K562 (cell line): ENCODE data around the gene SLC31A1. TPM values are rescaled to one million over a fixed set of nuclear protein-coding genes. Genes with fewer than 3 reads are reported as not detected.

ENCODE experiments used
- ATAC-seq: fragments of 200-7000 bp; cut with Tn5 transposase; 3 replicates; pipeline ENCODE4 v1.9.1; 2020; ENCODE audit warnings: moderate library complexity
- BruUV-seq: library from RNA; stranded (reverse); fragments of 400-500 nt; replicated peaks from 2 replicates; lab custom pipeline; 2021; lab: Mats Ljungman, UMichigan
- CTCF ChIA-PET: fragments of 300-600 bp; formaldehyde crosslinking; extraction: SDS; loops from one replicate; lab custom pipeline; 2021; ENCODE audit warnings: low intra/inter-chr PET ratio; lab: Yijun Ruan, JAX
- POLR2A ChIA-PET: fragments of 300-600, 350-650 bp; sonication (Branson Sonifier 250); formaldehyde crosslinking; extraction: SDS; loops from one replicate; lab custom pipeline; 2021; ENCODE audit warnings: antibody characterized with exemption, inconsistent platforms; lab: Yijun Ruan, JAX
- DNase-seq, 4 experiments: peaks; one replicate each; pipeline versions ENCODE4 v3.0.0 to v3.0.0-alpha.2; 2011 to 2018; ENCODE audit warnings: low spot score in 3 of 4, mixed read lengths in 3 of 4; ENCODE audit errors: extremely low read depth in 1 of 4
- FAIRE-seq: peaks from 2 replicates; lab custom pipeline; 2011; peaks lifted over from hg19 to GRCh38; lab: Jason Lieb, UNC
- H2AFZ ChIP-seq: 2 replicates; pipeline ENCODE4 v1.6.0; 2011; ENCODE audit warnings: low read depth, low read length, control low read depth, inconsistent platforms
- H3K27ac ChIP-seq: fragments of 200-600 bp; 3 replicates; pipeline ENCODE4 v1.8.0; 2011; ENCODE audit warnings: low read depth, mild to moderate bottlenecking, control low read depth, inconsistent platforms, low read length, moderate library complexity, mixed read lengths; ENCODE audit errors: extremely low read depth
- H3K27me3 ChIP-seq, 2 experiments: fragments of 300-600 bp in 1 of 2; 2 replicates in 1 of 2; 3 replicates in 1 of 2; pipeline versions ENCODE4 v1.6.0 to v1.8.0; 2011; ENCODE audit warnings: inconsistent platforms in 2 of 2, low read length in 2 of 2, mild to moderate bottlenecking in 1 of 2, mixed read lengths in 1 of 2, moderate library complexity in 1 of 2; ENCODE audit not compliant: control insufficient read depth in 2 of 2, insufficient read depth in 2 of 2
- H3K36me3 ChIP-seq: fragments of 300-600 bp; 3 replicates; pipeline ENCODE4 v1.8.0; 2011; ENCODE audit warnings: mild to moderate bottlenecking, low read length, inconsistent platforms; ENCODE audit not compliant: control insufficient read depth, insufficient read depth
- H3K4me1 ChIP-seq, 2 experiments: fragments of 200-600 bp in 1 of 2; replicated peaks in 1 of 2; 2 replicates in 1 of 2; 3 replicates in 1 of 2; pipeline versions ENCODE4 v1.5.1 to v1.8.0; 2011; ENCODE audit warnings: inconsistent platforms in 2 of 2, low read length in 2 of 2, mild to moderate bottlenecking in 1 of 2, mixed read lengths in 1 of 2, moderate library complexity in 1 of 2; ENCODE audit not compliant: control insufficient read depth in 2 of 2, insufficient read depth in 2 of 2
- H3K4me2 ChIP-seq: 2 replicates; pipeline ENCODE4 v1.6.1; 2011; ENCODE audit warnings: low read length, control low read depth, inconsistent platforms, mixed read lengths; ENCODE audit not compliant: insufficient read depth
- H3K4me3 ChIP-seq: fragments of 200-600 bp; sonication (generic), shearing (Covaris generic); 2 replicates; pipeline ENCODE4 v1.5.1; 2016; ENCODE audit warnings: control low read depth, inconsistent platforms
- H3K79me2 ChIP-seq: fragments of 200-600 bp; 3 replicates; pipeline ENCODE4 v1.8.0; 2011; ENCODE audit warnings: low read length, inconsistent platforms; ENCODE audit not compliant: control insufficient read depth, insufficient read depth
- H3K9ac ChIP-seq, 2 experiments: 2 replicates each; pipeline versions ENCODE4 v1.6.0 to v1.6.1; 2011; ENCODE audit warnings: low read depth in 2 of 2, low read length in 2 of 2, control low read depth in 1 of 2, inconsistent platforms in 1 of 2, mild to moderate bottlenecking in 1 of 2, mixed read lengths in 1 of 2; ENCODE audit not compliant: insufficient read depth in 1 of 2
- H3K9me1 ChIP-seq: one replicate; pipeline ENCODE4 v1.6.0; 2011; ENCODE audit warnings: inconsistent platforms, mild to moderate bottlenecking, low read length, moderate library complexity; ENCODE audit not compliant: control insufficient read depth, insufficient read depth
- H3K9me3 ChIP-seq: replicated peaks from 2 replicates; pipeline ENCODE4 v1.5.1; 2011; ENCODE audit warnings: low read depth, low read length, inconsistent platforms; ENCODE audit not compliant: control insufficient read depth, insufficient read depth
- H4K20me1 ChIP-seq: replicated peaks from 2 replicates; pipeline ENCODE4 v1.6.1; 2011; ENCODE audit warnings: low read length, inconsistent platforms, mixed read lengths; ENCODE audit not compliant: control insufficient read depth, insufficient read depth
- ATF3 ChIP-seq, 2 experiments: fragments of 450-650 bp in 1 of 2; sonication (generic) in 1 of 2; formaldehyde crosslinking in 1 of 2; IDR thresholded peaks in 1 of 2; conservative IDR thresholded peaks in 1 of 2; 2 replicates each; pipeline versions ENCODE4 v1.6.1 to v1.8.1; 2016 to 2023; ENCODE audit warnings: mild to moderate bottlenecking in 2 of 2, moderate library complexity in 2 of 2, inconsistent platforms in 1 of 2, missing genetic modification reagents in 1 of 2
- BRCA1 ChIP-seq, 2 experiments: fragments of 450-650 bp in 1 of 2; sonication (generic) in 1 of 2; formaldehyde crosslinking in 1 of 2; IDR thresholded peaks; 2 replicates each; pipeline versions ENCODE4 v1.5.0 to v1.6.1; 2017 to 2020; ENCODE audit warnings: mild to moderate bottlenecking in 1 of 2, missing genetic modification reagents in 1 of 2
- BRD4 ChIP-seq: fragments of 200-600 bp; sonication (generic); IDR thresholded peaks from 2 replicates; pipeline ENCODE4 v1.6.1; 2017; ENCODE audit warnings: inconsistent platforms
- CAMTA2 ChIP-seq: fragments of 250-450 bp; sonication (Bioruptor Pico); conservative IDR thresholded peaks from 2 replicates; pipeline ENCODE4 v1.5.1; 2022
- CBX8 ChIP-seq: fragments of 200-600 bp; sonication (generic); IDR thresholded peaks from 2 replicates; pipeline ENCODE4 v1.6.1; 2012; ENCODE audit warnings: borderline replicate concordance, mixed run types, low read depth, mild to moderate bottlenecking, moderate library complexity, mixed read lengths, low read length, control low read depth, inconsistent platforms; ENCODE audit not compliant: poor library complexity, severe bottlenecking; ENCODE audit errors: extremely low read depth
- CHAMP1 ChIP-seq: fragments of 450-650 bp; IDR thresholded peaks from 2 replicates; pipeline ENCODE4 v1.6.1; 2016; ENCODE audit warnings: mild to moderate bottlenecking
- CHD2 ChIP-seq: IDR thresholded peaks from 2 replicates; pipeline ENCODE4 v1.6.1; 2011; ENCODE audit warnings: low read depth, low read length
- FIP1L1 ChIP-seq: fragments of 200-400 bp; formaldehyde crosslinking; IDR thresholded peaks from 2 replicates; pipeline ENCODE4 v1.6.1; 2018; ENCODE audit warnings: mild to moderate bottlenecking, low read depth, low read length; ENCODE audit not compliant: poor library complexity, severe bottlenecking
- MED1 ChIP-seq: sonication (generic); formaldehyde crosslinking; IDR thresholded peaks from 2 replicates; pipeline ENCODE4 v1.8.1; 2023; ENCODE audit warnings: missing genetic modification reagents, borderline replicate concordance
- NCOA1 ChIP-seq: fragments of 450-650 bp; IDR thresholded peaks from 2 replicates; pipeline ENCODE4 v1.6.1; 2016; ENCODE audit warnings: low read depth
- POLR2AphosphoS2 ChIP-seq: IDR thresholded peaks from 2 replicates; pipeline ENCODE4 v1.6.1; 2012; ENCODE audit warnings: low read length, improper control_type of control experiment
- RBM39 ChIP-seq: fragments of 200-400 bp; formaldehyde crosslinking; optimal IDR thresholded peaks from 2 replicates; pipeline ENCODE3; 2018; ENCODE audit warnings: low read depth, low read length
- SRSF3 ChIP-seq: fragments of 200-400 bp; formaldehyde crosslinking; IDR thresholded peaks from 2 replicates; pipeline ENCODE4 v1.6.1; 2016; ENCODE audit warnings: mild to moderate bottlenecking, low read length, moderate library complexity; ENCODE audit not compliant: insufficient read depth
- ZNF274 ChIP-seq: IDR thresholded peaks from 2 replicates; pipeline ENCODE4 v1.6.1; 2011; ENCODE audit warnings: low read depth, mild to moderate bottlenecking, low read length, moderate library complexity, borderline replicate concordance
- ZNF707 ChIP-seq: fragments of 250-450 bp; sonication (Bioruptor Pico); conservative IDR thresholded peaks from 2 replicates; pipeline ENCODE4 v1.8.0; 2022; ENCODE audit warnings: inconsistent platforms, mild to moderate bottlenecking, moderate library complexity
- ZNF785 ChIP-seq: fragments of 250-450 bp; sonication (Bioruptor Pico); IDR thresholded peaks from 2 replicates; pipeline ENCODE4 v1.4.0; 2020; ENCODE audit warnings: mild to moderate bottlenecking
- WGBS: fragments of 100-300 bp; shearing (Covaris generic); methylation state at CpG from one replicate; pipeline ENCODE4 v1.1.6; 2016; ENCODE audit warnings: low coverage, mixed read lengths; ENCODE audit not compliant: insufficient coverage; ENCODE audit errors: missing lambda C conversion rate; 5-methylcytosine and 5-hydroxymethylcytosine counted together
- in situ Hi-C: fragments of 300-500 bp; cut with MboI; formaldehyde crosslinking; loops from 4 replicates; pipeline ENCODE4 v1.15.0; 2018; ENCODE audit warnings: inconsistent platforms, mixed read lengths
- intact Hi-C: fragments of 100-400 bp; cut with micrococcal nuclease; formaldehyde crosslinking; loops from 2 replicates; pipeline ENCODE4 v1.14.2; 2022
- polyA plus RNA-seq, 8 experiments: library from polyadenylated mRNA; depleted of rRNA in 4 of 8; stranded (reverse) in 5 of 8; unstranded in 3 of 8; fragments of >200 nt; fragmentation: Nextera tagmentation in 2 of 8; fragmentation: Illumina TruSeq in 1 of 8; extraction: Ambion mirVana in 2 of 8; extraction: Trizol in 1 of 8; gene quantifications; 2 replicates each; pipeline versions ENCODE4 v1.2.1 to v1.2.3, GENCODE V29; 2011 to 2014; ENCODE audit warnings: inconsistent platforms in 1 of 8, missing spikeins in 1 of 8
- total RNA-seq, 7 experiments: library from RNA; depleted of rRNA in 6 of 7; stranded (reverse); fragments of >200 nt in 6 of 7; fragmentation: Illumina TruSeq in 2 of 7; extraction: Trizol in 2 of 7; gene quantifications; 2 replicates each; pipeline versions ENCODE4 v1.2.1 to v1.2.3, GENCODE V29; 2011 to 2021; ENCODE audit warnings: low replicate concordance in 1 of 7
- TF ChIP-seq, protein P1 (sequence below), 2 experiments: fragments of 450-650 bp; conservative IDR thresholded peaks; 2 replicates each; pipeline ENCODE4 v1.6.1; 2017; ENCODE audit warnings: mild to moderate bottlenecking in 2 of 2, moderate library complexity in 2 of 2

The SLC31A1 gene
- total and polyA plus RNA-seq, 9 of the 15 experiments (the other 6 are each of a cell fraction or from before 2014, with no cell fraction given), result 15.4 to 40.7 (median 25.9) TPM

DNA sequence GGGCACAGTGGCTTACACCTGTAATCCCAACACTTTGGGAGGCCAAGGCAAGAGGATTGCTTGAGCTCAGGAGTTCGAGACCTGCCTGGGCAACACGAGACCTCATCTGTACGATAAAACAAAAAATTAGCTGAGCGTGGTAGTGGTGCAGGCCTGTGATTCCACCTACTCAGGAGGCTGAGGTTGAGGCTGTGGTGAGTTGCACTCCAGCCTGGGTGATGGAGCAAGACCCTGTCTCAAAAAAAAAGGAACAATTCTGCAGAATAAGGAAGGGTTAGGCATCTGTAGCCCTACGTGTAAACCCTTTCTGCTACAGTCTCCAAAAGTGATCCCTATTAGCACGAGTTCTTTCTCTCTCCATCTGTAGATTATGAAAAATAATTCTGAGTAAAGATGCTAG is 34.1 kb downstream of the SLC31A1 start:
- TF ChIP-seq ZNF274 (no peak), SRSF3 (no peak), NCOA1 (no peak), POLR2AphosphoS2 (no peak), CAMTA2 (CRISPR knock-in tag) (no peak), FIP1L1 (no peak), BRD4 (no peak), RBM39 (no peak), CHD2 (no peak), ATF3 (IDR thresholded peaks at IDR 0.05) (no peak), ATF3 (CRISPR knock-in tag; conservative IDR thresholded peaks at IDR 0.05) (no peak), CBX8 (no peak), MED1 (CRISPR knock-in tag) (no peak), BRCA1 (IDR thresholded peaks at IDR 0.05) (no peak), BRCA1 (CRISPR knock-in tag; IDR thresholded peaks at IDR 0.05) (no peak), CHAMP1 (no peak), ZNF707 (CRISPR knock-in tag) (no peak), ZNF785 (CRISPR knock-in tag) (no peak)
- TF ChIP-seq, protein P1, sequence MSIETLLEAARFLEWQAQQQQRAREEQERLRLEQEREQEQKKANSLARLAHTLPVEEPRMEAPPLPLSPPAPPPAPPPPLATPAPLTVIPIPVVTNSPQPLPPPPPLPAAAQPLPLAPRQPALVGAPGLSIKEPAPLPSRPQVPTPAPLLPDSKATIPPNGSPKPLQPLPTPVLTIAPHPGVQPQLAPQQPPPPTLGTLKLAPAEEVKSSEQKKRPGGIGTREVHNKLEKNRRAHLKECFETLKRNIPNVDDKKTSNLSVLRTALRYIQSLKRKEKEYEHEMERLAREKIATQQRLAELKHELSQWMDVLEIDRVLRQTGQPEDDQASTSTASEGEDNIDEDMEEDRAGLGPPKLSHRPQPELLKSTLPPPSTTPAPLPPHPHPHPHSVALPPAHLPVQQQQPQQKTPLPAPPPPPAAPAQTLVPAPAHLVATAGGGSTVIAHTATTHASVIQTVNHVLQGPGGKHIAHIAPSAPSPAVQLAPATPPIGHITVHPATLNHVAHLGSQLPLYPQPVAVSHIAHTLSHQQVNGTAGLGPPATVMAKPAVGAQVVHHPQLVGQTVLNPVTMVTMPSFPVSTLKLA (conservative IDR thresholded peaks at IDR 0.05), result no peak
- in situ Hi-C loops, result no loop called here
- Histone ChIP-seq H3K4me2 (no peak overlapping the region), H3K36me3 (peaks cover 37% of the 10 kb centered on the region; the same call in 2 of the 3 replicates), H3K4me3 (no peak overlapping the region), H2AFZ (no peak overlapping the region), H3K4me1 (no peaks in the 10 kb centered on the region), H4K20me1 (no peaks in the 10 kb centered on the region), H3K9me1 (no peaks in the 10 kb centered on the region), H3K9me3 (no peaks in the 10 kb centered on the region), H3K27ac (no peak overlapping the region), H3K79me2 (no peaks in the 10 kb centered on the region; the same call in 2 of the 3 replicates), H3K9ac (no peak overlapping the region), H3K27me3 (no peaks in the 10 kb centered on the region)
- ChIA-PET CTCF (no interaction called here), POLR2A (no interaction called here)
- ATAC-seq (no peak), DNase-seq (no peak), FAIRE-seq (no peak)
- WGBS, result 89% methylated on average over 6 of the region's 6 CpGs
- intact Hi-C loops, result no loop called here
- BruUV-seq, result no TSS peak
